HG03521 (cell line): ENCODE data around the gene PLAAT3.
"Not testable (repeated sequence)": the region's sequence is repeated elsewhere in the genome, so short reads cannot be mapped to it uniquely, and the experiment has no call there.

ENCODE experiments used
- ATAC-seq: cut with Tn5 transposase; IDR thresholded peaks from one replicate; pipeline ENCODE4 v1.9.1; 2021; ENCODE audit warnings: mild to moderate bottlenecking, moderate library complexity; ENCODE audit not compliant: unreplicated experiment

The PLAAT3 gene

DNA sequence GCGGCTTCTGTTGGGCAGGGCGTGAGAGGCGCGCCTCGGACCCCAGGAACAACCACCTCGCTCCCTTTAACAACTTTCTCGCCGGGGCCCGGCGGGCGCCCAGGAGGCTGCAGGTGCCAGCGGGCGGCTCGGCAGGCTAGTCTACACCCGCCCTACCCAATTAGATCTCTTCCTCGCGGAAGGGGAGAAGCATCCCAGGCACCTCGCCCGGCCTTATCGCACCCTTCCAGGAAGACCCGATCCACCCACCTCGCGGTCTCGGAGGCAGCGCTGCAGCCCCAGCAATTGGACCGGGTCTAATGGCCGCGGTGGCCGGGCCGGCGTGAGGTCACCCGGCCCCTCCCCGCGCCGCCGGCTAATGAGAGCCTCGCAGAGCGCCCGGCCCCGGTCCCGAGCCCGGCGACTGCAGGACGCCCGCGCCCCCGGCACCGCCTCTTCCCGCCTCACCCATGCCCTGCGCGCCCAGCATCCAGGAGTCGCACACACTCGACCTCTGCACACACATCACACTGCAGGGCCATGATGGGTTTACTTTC is at the start of gene PLAAT3:
PLAAT3 (minus strand) TSS at position 298 of the 536 bp plus-strand sequence. CDS start 419 bp downstream, outside the sequence.
- no peak for ATAC-seq

DNA sequence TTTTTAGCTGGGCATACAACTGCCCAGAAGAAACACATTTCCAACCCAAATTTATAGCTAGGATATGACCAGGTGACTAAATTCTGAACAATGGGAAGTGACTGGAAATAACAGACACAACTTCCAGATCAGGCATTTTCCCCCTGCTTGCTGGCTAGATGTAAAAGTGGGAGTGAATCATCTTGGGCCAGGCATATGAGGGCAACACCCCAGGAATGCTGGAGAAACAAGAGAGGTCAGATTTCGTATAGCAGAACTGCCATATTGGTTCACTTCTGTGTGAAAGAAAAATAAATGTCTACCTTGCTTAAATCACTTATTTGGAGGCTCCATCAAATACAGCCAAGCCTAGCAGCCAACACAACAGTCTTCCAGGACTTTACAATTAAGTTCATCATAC is 49.6 kb upstream of the PLAAT3 start:
- no peak for ATAC-seq

DNA sequence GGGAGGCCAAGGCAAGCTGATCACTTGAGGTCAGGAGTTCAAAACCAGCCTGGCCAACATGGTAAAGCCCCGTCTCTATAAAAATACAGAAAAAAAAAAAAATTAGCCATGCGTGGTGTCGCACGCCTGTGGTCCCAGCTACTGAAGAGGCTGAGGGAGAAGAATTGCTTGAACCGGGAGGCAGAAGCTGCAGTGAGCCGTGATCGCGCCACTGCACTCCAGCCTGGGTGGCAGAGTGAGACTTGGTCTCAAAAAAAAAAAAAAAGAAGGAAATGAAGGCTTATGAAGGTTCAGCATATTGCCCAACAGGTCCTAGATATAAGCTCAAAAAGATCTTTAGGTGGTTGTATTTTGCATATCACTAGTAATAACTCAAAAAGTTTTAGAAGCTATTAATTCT is 46.7 kb upstream of the PLAAT3 start:
- no peak for ATAC-seq

DNA sequence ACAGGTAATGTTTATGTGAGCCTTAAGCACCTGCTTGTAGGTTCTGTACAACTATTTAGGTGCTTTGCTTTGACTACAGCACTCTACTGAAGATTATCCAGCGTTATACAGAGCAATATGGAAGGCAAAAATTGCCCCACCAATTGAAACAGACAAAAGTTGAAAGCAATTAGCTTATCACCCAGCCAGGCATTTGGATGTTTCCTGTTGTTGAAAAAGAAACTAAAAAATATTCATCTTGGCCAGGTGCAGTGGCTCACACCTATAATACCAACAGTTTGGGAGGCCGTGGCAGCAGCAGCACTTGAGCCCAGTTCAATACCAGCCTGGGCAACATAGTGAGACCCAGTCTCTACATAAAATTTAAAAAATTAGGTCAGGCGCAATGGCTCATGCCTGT is 38.4 kb upstream of the PLAAT3 start:
- no peak for ATAC-seq

DNA sequence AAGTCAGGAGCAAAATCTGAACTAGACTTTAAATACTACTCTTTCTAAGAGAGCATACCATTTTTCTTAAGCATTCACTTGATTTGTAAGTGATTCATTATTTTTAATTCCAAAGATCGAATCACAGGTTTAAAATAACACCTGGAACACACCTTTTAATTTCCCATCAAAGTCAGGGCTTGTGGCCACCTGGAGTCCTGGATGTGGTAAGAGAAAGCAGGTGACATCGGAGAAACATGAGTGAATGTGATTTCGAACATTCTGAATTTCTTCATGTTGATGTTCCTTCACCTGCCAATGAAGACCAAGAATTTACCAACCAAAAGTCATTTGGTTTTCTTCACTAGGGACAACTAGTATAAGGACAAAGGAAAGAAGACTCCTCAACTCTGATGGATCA is 29.0 kb upstream of the PLAAT3 start:
- no peak for ATAC-seq

DNA sequence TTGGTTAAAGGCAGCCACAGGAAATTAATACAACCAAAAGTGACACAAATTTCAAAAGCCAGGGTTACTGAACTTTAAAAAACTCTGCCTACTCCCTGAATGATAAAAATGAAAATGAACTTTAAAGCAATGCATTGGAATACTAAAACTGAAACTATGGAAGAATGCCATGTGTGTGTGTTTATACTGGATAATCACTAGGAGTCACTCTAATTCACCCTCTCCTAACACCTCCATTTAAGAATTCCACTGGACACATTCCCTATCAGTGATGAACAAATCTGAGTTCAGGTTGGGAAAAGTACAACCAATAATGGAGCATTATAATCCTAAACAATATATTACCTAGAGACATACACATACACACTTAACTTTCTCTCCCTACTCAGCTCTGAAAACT is 27.5 kb upstream of the PLAAT3 start:
- no peak for ATAC-seq

DNA sequence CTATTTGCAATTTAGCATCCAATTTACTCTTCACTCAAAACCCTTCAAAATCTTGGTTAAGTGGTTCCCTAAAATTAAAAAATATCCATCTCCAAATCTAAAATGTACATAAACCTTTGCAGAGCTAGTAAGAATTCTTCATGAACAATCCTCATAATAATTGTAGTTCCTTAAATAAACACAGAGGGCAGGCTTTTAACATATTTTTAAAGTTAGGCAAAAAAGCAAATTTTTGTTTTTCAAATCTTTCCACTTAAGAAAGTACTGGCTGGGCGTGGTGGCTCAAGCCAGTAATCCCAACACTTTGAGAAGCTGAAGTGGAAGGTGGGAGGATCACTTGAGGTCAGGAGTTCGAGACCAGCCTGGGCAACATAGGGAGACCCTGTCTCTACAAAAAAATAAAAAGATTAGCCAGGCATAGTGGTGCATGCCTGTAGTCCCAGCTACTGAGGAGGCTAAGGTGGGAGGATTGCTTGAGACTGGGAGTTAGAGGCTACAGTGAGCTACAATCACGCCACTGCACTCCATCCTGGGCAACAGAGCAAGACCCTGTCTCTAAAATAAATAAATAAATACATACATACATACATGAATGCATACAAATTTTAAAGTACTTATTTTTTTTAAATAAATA is 25.1 kb upstream of the PLAAT3 start:
- no peak for ATAC-seq

DNA sequence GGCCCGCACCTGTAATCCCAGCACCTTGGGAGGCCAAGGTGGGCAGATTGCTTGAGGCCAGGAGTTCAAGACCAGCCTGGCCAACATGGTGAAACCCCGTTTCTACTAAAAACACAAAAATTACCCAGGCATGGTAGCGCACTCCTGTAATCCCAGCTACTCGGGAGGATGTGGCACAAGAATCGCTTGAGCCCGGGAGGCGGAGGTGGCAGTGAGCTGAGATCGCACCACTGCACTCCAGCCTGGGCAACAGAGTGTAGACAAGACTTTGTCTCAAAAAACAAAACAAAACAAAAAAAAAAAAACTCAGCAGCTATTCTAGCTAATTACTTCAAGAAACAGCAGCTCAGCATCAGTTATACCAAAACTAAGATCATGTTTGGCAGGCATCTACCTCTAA is 24.2 kb upstream of the PLAAT3 start:
- not testable (repeated sequence) for ATAC-seq

DNA sequence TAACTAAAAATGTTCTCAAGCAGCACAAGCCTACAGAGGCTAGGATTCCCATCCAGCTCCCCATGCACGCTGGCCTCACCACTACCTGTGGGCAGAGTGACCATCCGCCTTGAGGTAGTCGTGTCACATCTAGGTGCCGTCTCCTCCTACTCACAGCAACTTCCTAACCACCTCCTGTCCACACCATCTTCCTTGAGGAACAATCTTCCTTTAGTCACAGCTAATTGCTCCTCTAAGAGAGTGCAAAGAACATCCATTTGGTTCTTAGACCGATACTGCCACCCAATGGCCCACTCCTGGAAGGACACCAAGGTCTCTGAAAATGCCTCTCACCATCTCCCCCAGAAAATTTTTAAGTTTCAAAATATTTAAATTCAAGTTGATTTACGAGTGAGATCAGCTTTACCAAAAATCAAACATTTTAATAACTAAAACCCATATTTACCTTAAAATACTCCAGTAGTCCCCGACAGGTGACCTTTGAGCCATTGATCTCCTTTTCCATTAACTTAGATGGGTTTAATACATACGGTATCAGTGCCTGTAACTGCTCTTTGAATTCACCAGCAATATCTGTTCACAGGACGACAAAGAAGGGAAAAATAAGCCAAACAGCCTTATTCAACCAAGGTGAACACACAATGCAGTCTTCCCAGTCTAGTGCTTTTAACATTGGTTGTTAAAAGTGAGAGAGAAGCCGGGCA is 21.7 kb upstream of the PLAAT3 start:
- no peak for ATAC-seq

DNA sequence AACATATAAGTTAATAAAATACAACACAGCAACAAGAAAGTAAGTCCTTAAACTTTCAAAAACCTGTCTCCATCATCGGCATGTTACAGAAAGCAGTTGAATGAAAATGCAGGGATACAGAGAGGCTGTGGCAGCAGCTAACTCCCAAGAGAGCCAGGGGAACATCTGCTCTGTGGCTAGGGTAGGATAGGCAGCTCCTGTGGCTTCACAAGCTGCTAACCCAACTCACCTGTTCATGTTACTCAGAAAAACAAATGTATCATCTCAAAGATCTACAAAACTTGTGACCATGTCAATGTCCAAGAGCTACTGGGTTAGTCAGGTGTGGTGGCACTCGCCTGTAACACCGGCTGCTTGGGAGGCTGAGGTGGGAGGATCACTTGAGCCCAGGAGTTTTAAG is 15.2 kb upstream of the PLAAT3 start:
- ATAC-seq: no peak

DNA sequence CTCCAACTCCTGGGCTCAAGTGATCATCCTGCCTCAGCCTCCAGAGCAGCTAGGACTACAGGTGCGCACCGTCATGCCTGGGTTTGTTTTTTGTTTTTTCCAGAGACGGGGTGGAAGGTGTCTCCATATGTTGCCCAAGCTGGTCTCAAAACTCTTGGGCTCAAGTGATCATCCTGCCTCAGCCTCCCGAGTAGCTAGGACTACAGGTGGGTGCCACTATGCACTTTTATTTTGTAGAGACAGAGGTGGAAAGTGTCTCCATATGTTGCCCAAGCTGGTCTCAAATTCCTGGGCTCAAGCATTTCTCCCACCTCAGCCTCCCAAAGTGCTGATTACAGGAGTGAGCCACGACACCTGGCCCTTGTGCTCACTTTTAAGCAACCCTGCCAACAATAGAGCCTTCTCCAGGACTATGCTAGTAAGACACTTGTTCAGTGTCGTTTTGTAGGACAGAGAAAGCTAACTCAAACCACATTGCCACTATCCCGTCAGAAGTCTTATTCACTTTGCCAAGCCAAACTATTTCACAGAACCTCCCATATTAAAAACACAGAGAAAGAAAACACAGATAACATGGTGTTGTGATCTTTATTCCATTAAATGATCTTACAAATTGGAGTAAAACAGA is 9.4 kb upstream of the PLAAT3 start:
- no peak for ATAC-seq

DNA sequence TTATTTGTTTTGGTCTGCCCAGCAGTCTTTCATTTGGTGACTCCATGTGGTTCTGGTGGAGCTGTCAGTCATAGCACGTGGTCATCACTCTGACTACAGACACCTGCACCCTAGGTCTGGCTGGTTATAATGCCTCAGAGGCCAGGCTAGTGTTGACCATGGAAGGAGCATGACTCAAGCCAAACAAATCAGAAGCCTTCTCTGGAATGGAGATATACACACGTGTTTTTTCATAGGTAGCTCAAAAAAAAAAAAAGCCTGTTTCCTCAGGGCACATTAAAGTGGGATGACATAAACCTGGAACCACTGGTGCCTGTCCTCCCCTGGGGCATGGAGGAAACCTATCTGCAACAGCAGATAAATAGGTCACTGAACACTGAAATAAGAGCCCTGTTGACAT is 8.1 kb upstream of the PLAAT3 start:
- no peak for ATAC-seq

DNA sequence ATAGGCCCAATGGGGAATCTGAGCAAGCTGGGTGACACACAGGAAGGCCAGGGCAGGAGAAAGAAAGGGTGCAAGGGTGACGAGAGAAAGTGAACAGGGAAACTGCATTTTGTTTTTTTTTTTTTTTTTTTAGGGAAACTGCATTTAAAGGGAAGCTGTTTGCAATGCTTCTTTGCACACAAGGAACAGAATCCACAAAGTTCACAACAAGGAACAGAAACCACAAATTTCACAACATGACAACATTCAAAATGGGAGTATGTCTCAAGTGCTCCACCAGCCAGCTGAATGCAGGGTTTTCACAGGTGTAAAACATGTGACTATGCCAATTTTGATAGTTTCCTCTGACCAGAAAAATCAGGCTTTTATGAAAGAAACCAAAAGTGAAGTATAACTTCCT is 6.8 kb upstream of the PLAAT3 start:
- no peak for ATAC-seq

DNA sequence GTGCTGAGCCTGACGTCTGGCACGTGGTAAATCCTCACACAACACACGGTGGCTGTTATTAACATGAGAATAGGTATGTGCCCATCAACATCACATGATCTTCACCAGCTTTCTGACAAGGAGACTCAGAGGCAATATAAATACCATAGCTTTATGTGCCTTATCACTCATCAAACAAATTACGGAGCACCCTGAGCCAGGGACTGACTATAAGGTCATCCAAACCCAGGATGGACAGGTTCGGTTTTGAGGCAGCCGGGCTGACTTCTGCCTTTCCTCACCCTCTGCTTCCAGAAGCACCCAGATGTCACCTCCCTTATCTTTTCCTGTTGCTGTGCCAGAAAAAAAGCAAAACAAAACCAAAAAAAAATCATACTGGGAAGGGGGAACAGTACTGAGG is 5.7 kb upstream of the PLAAT3 start:
- no peak for ATAC-seq

DNA sequence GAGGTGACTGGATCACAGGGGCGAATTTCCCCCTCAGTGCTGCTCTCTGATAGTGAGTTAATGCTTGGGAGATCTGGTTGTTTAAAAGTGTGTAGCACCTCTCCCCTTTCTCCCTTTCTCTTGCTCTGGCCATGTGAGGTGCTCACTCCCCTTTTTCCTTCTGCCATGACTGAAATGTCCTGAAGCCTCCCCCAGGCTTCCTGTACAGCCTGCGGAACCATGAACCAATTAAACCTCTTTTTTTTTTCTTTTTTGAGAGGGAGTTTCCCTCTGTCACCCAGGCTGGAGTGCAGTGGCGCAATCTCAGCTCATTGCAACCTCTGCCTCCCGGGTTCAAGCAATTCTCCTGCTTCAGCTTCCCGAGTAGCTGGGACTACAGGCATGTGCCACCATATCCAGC is 3.5 kb upstream of the PLAAT3 start:
- ATAC-seq: not testable (repeated sequence)

DNA sequence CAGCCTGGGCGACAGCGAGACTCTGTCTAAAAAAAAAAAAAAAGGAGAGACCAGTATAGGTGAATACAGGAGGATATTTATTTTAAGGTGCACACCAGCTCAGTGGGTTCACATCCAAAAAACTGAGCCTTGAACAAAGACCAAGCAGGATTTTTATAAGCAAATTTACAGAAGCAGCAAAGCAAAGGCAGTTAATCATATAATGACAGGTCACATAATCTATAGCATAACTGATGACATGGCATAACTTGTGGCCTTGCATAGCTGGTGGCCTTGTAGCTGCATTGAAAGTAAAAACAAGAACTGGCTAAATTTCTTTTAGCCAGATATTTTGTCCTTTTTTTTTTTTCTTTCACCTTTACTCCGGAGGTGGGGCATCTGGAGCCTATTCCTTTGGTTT is 2.7 kb upstream of the PLAAT3 start:
- ATAC-seq: no peak

DNA sequence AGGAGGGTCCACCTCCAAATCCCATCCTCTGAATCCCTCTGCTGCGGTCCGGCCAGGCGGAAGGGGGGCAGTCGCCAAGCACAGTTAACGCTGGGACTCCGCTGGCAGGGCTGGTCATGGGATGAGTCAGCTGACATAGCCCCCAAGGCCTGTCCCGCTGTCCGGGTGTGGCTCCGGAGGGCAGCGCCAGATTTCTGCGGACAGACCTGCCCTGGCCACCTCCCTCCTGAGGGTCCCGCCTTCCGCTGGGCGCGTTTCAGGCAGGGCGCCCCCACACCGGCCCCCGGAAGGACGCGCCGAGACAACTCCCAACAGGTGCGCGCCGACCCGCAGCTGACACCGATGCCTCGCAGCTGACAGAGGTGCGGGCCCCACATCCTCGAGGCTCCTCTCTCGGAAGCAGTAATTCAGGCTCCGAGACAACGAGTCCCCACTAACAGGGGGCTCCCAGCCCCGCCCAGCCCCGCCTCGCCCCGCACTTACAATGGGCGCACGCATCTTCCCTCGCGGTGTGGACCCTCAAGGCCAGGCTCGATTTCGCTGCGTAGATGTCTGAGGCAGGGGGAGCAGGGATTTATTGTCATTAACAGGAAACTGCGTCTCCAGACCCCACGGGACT is 607 bp downstream of the PLAAT3 start:
- ATAC-seq: no peak

DNA sequence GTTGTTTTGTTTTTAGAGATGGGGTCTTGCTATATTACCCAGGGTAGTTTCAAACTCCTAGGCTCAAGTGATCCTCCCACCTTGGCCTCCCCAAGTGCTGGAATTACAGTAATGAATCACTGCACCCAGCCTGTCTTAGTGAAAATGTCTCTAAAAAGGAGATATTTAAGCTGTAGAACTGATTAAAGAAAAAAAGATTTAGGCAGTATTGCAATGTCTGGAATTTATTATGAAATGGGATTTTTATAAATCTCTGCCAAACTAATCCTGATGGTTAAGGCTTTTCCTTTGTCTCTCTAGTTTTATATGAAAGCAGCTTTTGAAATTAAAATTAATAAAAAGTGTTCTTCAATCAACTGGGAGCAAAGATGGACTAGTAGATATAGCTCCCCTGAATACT is 2.1 kb downstream of the PLAAT3 start:
- ATAC-seq: no peak

DNA sequence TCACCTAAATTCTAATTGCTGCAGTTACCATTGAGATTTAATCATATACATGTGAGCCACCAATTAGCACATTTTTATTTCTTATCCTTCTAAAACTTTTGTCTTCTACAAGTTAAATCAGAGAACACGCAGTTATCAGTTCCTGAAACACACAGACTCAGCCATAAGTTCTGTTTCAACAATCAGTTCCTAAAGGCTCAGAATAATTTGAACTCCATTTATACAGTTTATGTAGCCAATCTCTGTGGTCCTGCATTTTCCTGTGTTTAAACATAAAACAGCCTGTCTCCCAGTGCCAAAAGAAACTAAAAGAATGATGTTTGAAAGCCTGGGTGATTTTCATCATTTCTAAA is 2.9 kb downstream of the PLAAT3 start:
- ATAC-seq: no peak

DNA sequence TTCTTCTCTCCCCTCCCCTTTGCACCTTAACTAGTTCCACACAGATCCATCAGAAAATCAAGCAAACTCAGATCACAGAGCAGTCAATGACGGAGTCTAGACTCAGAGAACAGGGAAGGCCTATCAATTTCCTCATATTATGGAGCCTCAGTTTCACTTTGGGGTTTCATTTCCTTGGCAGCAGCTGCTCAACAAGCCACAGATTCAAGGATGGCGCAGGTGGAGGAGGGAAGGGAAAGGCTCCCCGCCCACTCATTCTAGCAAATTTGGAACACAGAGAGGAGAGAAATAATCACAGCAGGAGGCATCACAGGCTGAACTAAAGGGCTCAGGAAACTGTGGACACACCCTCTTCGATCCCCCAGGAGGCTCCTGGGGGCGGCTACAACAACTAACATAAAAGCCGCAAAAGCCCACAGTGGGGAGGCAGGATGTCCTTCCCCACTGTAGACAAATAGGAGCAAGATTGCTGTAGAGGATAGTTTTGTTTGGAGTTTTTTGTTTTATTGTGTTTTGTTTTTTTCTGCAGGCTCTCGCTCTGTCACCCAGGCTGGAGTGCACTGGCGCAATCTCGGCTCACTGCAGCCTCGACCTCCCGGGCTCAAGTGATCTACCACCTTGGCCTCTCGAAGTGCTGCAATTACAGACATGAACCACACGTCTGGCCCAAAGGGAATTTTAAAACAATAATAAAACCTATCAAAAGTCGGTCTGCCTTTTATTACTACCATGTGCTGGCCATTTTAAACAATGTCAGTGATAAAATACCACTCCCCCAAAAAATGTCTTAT is 3.4 kb downstream of the PLAAT3 start:
- no peak for ATAC-seq

DNA sequence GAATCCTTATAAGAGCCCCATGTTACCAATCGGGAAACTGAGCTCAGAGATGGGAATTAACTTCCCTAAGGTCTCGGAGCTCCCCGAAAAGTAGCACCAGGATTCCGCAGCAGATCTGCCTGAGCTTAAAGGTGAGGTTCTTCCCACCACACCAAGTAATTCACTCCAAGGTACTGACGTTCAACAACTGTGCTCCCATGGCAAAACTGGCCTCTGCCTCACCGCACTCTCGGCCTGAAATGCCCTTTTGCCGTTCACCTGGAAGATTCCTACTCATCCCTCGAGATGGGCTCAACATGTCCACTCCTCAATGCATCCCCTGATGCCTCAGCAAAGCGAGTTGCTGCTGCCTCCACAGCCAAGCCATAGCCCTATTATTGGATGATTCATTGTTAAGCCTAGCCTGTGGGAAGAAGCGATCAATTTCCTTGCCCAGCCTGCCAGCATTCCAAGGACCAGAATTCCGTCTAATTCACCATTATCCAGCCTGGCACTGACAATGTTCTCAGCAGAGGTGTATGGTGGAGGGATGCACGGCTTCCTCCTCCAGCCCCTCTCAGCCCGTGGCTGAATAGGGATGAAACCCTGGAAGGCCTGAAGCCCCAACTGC is 4.2 kb downstream of the PLAAT3 start:
- ATAC-seq: no peak
